Testis (tissue), 3 donors: ENCODE results near the gene NEU2. TPM values are rescaled to one million over a fixed set of nuclear protein-coding genes. Genes with fewer than 3 reads are reported as not detected.

Source experiments
- DNase-seq: peaks from one replicate; pipeline ENCODE4 v3.0.0-alpha.2; 2019
- H3K27ac ChIP-seq, 2 donors: fragments of 200-600 bp; sonication (generic); one replicate each; pipeline ENCODE4 v1.5.1; 2019
- H3K27me3 ChIP-seq: fragments of 200-600 bp; sonication (generic); one replicate; pipeline ENCODE4 v1.5.1; 2019
- H3K36me3 ChIP-seq: fragments of 200-600 bp; sonication (generic); one replicate; pipeline ENCODE4 v1.5.1; 2017; ENCODE audit warnings: low read depth; ENCODE audit errors: missing control alignments
- H3K4me1 ChIP-seq: fragments of 200-600 bp; sonication (generic); one replicate; pipeline ENCODE4 v1.5.1; 2019
- H3K4me3 ChIP-seq, 2 donors: fragments of 200-600 bp; sonication (generic); one replicate each; pipeline ENCODE4 v1.5.1; 2017 to 2019
- H3K9me3 ChIP-seq: fragments of 200-600 bp; sonication (generic); one replicate; pipeline ENCODE4 v1.5.1; 2017
- POLR2A ChIP-seq: fragments of 450-650 bp; IDR thresholded peaks from one replicate; pipeline ENCODE4 v1.6.1; 2017; ENCODE audit warnings: antibody characterized with exemption, mild to moderate bottlenecking, moderate library complexity
- WGBS, 2 donors: methylation state at CpG; one replicate each; pipeline ENCODE4 v1.1.5; 2018; 5-methylcytosine and 5-hydroxymethylcytosine counted together
- intact Hi-C: fragments of 100-400 bp; cut with DNase I; formaldehyde crosslinking; loops from one replicate; pipeline ENCODE4 v1.15.1; 2023; ENCODE audit warnings: low total_unique reads
- polyA plus RNA-seq: library from polyadenylated mRNA; stranded (reverse); fragments of 350-450 nt; fragmentation: Illumina TruSeq; extraction: RNeasy Lipid Tissue Mini Kit (QIAGEN cat#74804); gene quantifications from one replicate; pipeline ENCODE4 v1.2.3, GENCODE V29; 2014; ENCODE audit warnings: low read depth, low replicate concordance; ENCODE audit not compliant: insufficient read depth
- total RNA-seq, 2 donors: library from RNA; depleted of rRNA; stranded (reverse); fragments of >200 nt; gene quantifications; one replicate each; pipeline ENCODE4 v1.2.3, GENCODE V29; 2016
- TF ChIP-seq, protein P1 (sequence below), 3 experiments: fragments of 450-650 bp in 2 of 3; fragments of 200-600 bp in 1 of 3; sonication (generic) in 1 of 3; IDR thresholded peaks; one replicate each; pipeline ENCODE4 v1.5.1; 2016 to 2019; ENCODE audit warnings: antibody characterized with exemption in 3 of 3, mild to moderate bottlenecking in 2 of 3, moderate library complexity in 1 of 3

The NEU2 gene
- total and polyA plus RNA-seq, 3 donors from 2014 or later, result not detected

DNA sequence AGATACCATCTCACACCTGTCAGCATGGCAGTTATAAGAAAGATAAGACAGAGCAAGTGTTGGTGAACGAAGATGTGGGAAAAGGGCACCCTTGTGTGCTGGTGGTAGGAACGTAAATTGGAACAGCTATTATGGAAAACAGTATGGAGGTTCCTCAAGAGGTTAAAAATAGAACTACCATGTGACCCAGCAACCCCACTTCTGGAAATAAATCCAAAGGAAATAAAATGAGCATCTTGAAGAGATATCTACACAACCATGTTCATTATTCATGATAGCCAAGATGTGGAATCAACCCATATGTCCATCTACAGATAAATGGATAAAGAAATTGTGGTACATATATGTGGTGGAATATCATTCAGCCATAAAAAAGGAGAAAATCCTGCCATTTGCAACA, 46.3 kb upstream of the NEU2 start:
- Histone ChIP-seq H3K36me3 (no peaks in the 10 kb centered on the region), H3K9me3 (no peaks in the 10 kb centered on the region), H3K4me3 (no peak overlapping the region), H3K4me1 (peaks cover 12% of the 10 kb centered on the region), H3K27ac (no peak overlapping the region), H3K27me3 (no peaks in the 10 kb centered on the region)
- TF ChIP-seq, protein P1, sequence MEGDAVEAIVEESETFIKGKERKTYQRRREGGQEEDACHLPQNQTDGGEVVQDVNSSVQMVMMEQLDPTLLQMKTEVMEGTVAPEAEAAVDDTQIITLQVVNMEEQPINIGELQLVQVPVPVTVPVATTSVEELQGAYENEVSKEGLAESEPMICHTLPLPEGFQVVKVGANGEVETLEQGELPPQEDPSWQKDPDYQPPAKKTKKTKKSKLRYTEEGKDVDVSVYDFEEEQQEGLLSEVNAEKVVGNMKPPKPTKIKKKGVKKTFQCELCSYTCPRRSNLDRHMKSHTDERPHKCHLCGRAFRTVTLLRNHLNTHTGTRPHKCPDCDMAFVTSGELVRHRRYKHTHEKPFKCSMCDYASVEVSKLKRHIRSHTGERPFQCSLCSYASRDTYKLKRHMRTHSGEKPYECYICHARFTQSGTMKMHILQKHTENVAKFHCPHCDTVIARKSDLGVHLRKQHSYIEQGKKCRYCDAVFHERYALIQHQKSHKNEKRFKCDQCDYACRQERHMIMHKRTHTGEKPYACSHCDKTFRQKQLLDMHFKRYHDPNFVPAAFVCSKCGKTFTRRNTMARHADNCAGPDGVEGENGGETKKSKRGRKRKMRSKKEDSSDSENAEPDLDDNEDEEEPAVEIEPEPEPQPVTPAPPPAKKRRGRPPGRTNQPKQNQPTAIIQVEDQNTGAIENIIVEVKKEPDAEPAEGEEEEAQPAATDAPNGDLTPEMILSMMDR (IDR thresholded peaks at IDR 0.05), result no peak
- TF ChIP-seq POLR2A, result no peak
- intact Hi-C loops, result no loop called here
- no peak for DNase-seq
- WGBS, 2 donors, result 92 to 98% methylated on average over 2 of the region's 2 CpGs

DNA sequence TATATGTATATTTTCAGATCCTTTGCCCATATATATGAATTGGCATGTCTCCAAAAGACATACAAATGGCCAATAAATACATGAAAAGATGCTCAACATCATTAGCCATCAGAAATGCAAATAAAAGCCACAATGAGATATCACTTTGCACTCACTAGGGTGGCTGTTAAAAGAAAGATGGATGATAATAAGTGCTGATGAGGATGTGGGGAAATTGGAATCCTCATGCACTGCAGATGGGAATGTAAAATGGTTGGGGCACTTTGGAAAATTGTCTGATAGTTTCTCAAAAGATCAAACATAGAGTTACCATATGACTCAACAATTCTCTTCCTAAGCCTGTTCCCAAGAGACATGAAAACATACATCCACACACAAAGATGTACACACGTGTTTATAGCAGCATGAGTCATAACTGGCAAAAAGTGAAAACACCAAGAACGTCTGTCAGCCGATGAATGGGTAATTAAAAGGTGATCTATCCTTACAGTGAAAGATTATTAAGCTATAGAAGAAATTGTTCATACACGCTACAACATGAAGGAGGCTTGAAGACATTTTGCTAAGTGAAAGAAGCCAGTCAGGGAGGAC, 39.1 kb upstream of the NEU2 start:
- no peaks in the 10 kb centered on the region for H3K27me3 ChIP-seq
- intact Hi-C loops, result no loop called here
- H3K27ac ChIP-seq, result no peak overlapping the region
- H3K36me3 ChIP-seq, result no peaks in the 10 kb centered on the region
- 80 to 87% methylated on average over 4 of the region's 4 CpGs for WGBS, 2 donors
- DNase-seq, result no peak
- TF ChIP-seq, protein P1 (IDR thresholded peaks at IDR 0.05), result no peak
- TF ChIP-seq POLR2A, result no peak
- H3K4me3 ChIP-seq, result no peak overlapping the region
- H3K4me1 ChIP-seq, result peaks cover 6% of the 10 kb centered on the region
- H3K9me3 ChIP-seq, result no peaks in the 10 kb centered on the region

DNA sequence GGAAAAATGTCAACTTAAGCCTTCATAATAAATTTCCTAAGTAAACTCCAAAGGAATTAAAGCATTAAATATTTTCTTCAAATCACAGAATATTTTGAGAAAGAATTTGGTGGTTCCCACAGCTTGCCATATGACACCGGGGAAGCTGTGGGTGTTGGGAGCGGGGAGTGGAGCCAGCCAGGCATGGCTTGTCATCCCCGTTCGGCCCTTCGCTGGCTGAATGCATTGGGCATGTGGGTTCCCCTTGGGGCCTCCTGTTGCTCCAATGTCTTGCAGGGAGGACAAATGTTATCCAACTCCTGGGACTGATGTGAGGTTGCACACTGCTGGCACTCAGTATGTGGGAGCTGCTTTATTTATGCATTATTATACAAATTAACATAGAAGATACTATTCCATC, 38.0 kb upstream of the NEU2 start:
- H3K9me3 ChIP-seq, result no peaks in the 10 kb centered on the region
- DNase-seq, result peak; percentile 10
- intact Hi-C loops, result no loop called here

DNA sequence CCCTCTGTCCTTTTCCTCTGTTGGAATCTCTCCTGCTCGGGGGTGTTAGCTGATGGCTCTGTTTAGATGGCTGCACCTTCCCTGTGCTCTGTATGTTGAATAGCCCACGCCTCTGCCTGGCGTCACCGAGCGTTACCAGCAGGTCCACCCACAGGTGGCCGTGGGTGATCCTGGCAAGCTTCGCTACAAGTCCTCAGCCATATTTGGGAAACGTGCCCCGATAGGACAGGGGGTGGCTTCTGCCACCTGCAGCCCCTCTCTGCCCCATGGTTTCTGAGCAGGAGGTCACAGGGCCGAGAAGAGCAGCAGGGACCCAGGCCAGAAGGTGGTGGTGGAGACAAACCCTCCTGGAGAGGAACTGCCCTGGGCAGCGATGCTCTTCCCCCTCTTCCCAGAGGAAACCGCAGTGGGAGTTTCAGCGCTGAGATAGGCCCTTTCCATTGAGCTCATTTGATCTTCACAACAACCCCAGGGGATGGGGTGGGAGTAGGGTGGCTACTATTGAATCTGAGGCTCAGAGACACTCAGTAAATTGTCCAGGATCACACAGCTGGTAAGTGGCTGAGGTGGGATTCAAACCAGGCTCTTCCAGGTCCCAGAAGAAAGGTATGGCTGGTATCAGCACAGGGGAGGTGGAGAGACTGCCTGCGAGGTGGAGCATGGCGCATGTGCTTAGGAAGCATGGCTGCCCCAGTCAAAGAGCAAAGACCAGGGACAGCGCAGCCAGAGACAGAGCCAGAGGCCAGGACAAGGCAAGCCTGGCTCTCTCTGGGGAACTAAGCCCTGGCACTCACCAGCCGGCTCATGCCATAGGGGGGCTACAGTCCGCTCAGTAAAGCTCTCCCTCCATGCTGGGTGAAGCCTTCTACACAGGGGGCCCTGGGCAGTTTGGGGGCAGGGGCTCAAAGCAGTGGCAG, 34.5 kb upstream of the NEU2 start:
- H3K4me1 ChIP-seq, result no peaks in the 10 kb centered on the region
- H3K36me3 ChIP-seq, result no peaks in the 10 kb centered on the region
- intact Hi-C loops, result no loop called here
- H3K9me3 ChIP-seq, result no peaks in the 10 kb centered on the region
- TF ChIP-seq, protein P1 (IDR thresholded peaks at IDR 0.05), result no peak
- no peak for TF ChIP-seq POLR2A
- peak; percentile 8 for DNase-seq
- H3K27ac ChIP-seq, result no peak overlapping the region
- no peak overlapping the region for H3K4me3 ChIP-seq
- 90 to 95% methylated on average over 15 to 18 of the region's 18 CpGs for WGBS, 2 donors
- H3K27me3 ChIP-seq, result no peaks in the 10 kb centered on the region

More for the DNA sequence above, 38.0 kb upstream of the NEU2 start:
- 77 to 79% methylated on average over 5 of the region's 5 CpGs for WGBS, 2 donors
- H3K27me3 ChIP-seq, result no peaks in the 10 kb centered on the region
- no peak overlapping the region for H3K27ac ChIP-seq
- peaks cover 4% of the 10 kb centered on the region for H3K4me1 ChIP-seq
- no peak for TF ChIP-seq POLR2A
- TF ChIP-seq, protein P1 (IDR thresholded peaks at IDR 0.05), result no peak
- H3K4me3 ChIP-seq, result no peak overlapping the region
- H3K36me3 ChIP-seq, result no peaks in the 10 kb centered on the region
